Measurements from ENCODE around the gene SUMF1. TPM values are rescaled to one million over a fixed set of nuclear protein-coding genes. Genes with fewer than 3 reads are reported as not detected.

Gene SUMF1
- total RNA-seq, 1 donor from 2014 or later: 8.6 TPM

DNA sequence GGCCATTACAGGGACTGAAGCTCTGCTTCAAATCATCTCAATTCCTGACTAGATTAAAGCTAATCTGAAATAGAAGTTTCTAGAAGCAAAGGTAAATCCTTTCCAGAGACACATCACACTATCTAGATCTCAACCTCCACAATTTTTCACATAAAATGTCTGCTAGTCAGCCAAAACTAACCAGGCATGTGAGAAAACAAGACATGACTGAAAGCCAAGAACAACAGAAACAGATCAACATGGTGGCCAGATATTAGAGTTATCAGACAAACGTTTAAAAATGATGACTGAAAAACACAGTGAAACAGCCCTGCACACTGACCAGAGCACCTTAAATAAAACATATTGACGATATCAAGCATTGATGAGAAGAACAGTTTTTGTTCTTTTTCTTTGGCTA is 59.1 kb downstream of the SUMF1 start:
- intact Hi-C loops (cut with micrococcal nuclease): no loop called here
- DNase-seq: no peak
- no peak overlapping the region for H3K4me3 ChIP-seq
- TF ChIP-seq CTCF (IDR thresholded peaks at IDR 0.05; ENCODE audit: borderline replicate concordance): no peak
- H3K27ac ChIP-seq (replicated peaks): no peak overlapping the region
- H3K9me3 ChIP-seq (replicated peaks): no peaks in the 10 kb centered on the region
- no peaks in the 10 kb centered on the region for H3K27me3 ChIP-seq (ENCODE audit: low read depth)
- H3K36me3 ChIP-seq: peaks cover 53% of the 10 kb centered on the region
- H3K4me1 ChIP-seq: no peaks in the 10 kb centered on the region

DNA sequence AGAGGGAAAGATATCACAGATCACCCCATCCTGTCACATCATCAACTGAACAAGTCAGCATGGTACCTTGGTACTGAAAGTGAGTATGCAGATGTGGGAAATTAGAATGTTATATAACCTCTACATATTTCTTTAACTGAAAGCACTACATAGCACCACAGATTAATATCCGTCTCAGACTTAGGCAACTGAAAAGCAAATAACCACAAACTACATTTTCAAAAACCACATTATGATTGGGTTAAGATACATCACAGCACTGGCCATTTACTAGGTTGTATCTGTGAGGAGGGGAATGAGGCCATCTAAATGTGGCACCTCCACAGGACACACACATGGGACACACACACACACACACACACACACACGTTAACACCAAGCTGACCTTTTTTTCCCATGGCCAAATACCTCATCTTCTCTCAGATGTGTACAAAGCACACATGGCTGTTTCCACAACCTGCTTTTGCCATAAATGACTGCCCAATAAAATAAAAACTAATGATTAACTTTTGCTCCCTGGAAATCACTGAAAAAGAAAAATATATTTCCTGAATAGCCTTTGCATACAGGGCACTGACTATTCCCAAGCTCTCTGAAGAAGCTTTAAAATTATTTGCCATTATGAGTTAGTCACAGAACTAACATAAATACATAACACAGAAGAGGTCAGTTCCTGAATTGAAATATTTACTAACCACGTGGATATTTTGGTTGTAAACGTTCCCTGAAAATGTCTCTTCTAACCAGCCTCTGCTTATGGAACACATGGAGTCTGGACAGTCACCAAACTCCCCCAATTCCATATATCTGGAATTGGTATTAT is 60.1 kb downstream of the SUMF1 start:
- Histone ChIP-seq H3K9me3 (replicated peaks) (no peaks in the 10 kb centered on the region), H3K4me3 (no peak overlapping the region), H3K27ac (replicated peaks) (no peak overlapping the region), H3K4me1 (no peaks in the 10 kb centered on the region), H3K36me3 (peaks cover 46% of the 10 kb centered on the region), H3K27me3 (ENCODE audit: low read depth) (no peaks in the 10 kb centered on the region)
- DNase-seq: no peak
- no peak for TF ChIP-seq CTCF (IDR thresholded peaks at IDR 0.05; ENCODE audit: borderline replicate concordance)
- intact Hi-C loops (cut with micrococcal nuclease): no loop called here

DNA sequence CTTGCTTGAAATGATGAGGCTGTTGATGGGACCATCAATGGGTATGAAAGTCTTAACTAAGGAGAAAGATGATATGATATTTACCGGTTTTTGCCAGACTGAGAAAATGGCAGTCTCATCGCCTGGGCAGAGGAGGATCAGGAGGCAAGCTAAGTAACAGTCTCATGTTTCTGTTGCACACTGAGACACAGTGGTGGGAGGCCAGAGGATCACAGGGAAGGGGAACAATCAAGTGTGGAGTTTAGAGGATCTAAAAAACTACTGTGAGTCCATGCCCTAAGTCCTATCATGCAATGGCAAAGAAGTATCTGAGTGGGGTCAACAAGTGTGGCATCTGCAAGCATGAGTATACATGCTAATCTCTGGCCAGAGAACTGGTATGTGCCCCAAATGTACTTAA is 62.2 kb downstream of the SUMF1 start:
- no peaks in the 10 kb centered on the region for H3K9me3 ChIP-seq (replicated peaks)
- intact Hi-C loops (cut with micrococcal nuclease): no loop called here
- H3K4me1 ChIP-seq: no peaks in the 10 kb centered on the region
- no peak for DNase-seq
- no peak overlapping the region for H3K4me3 ChIP-seq
- H3K27me3 ChIP-seq (ENCODE audit: low read depth): no peaks in the 10 kb centered on the region
- no peak overlapping the region for H3K27ac ChIP-seq (replicated peaks)
- H3K36me3 ChIP-seq: peaks cover 31% of the 10 kb centered on the region
- TF ChIP-seq CTCF (IDR thresholded peaks at IDR 0.05; ENCODE audit: borderline replicate concordance): no peak

DNA sequence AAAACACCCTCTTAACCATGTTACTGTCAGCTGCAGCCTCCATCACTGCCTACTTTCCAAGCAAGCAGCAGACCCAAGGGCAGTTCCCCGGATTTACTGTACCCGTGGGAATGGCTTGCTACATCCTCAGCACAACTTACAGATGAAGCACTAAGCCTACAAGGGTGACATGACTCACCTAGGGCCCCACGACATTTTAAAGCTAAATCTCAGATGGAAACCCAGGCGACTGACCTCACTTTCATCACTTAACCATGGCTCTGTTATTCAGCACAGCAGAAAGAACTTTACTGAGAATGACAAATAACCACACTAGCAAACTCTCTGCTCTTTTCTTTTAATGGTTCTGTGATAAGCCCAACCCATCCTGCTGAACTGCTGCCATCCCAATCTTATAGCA is 65.6 kb downstream of the SUMF1 start:
- intact Hi-C loops (cut with micrococcal nuclease): no loop called here
- no peaks in the 10 kb centered on the region for H3K27me3 ChIP-seq (ENCODE audit: low read depth)
- TF ChIP-seq CTCF (IDR thresholded peaks at IDR 0.05; ENCODE audit: borderline replicate concordance): no peak
- no peaks in the 10 kb centered on the region for H3K9me3 ChIP-seq (replicated peaks)
- no peak overlapping the region for H3K4me3 ChIP-seq
- no peak overlapping the region for H3K27ac ChIP-seq (replicated peaks)
- no peak for DNase-seq
- H3K36me3 ChIP-seq: peaks cover 24% of the 10 kb centered on the region
- H3K4me1 ChIP-seq: no peaks in the 10 kb centered on the region

DNA sequence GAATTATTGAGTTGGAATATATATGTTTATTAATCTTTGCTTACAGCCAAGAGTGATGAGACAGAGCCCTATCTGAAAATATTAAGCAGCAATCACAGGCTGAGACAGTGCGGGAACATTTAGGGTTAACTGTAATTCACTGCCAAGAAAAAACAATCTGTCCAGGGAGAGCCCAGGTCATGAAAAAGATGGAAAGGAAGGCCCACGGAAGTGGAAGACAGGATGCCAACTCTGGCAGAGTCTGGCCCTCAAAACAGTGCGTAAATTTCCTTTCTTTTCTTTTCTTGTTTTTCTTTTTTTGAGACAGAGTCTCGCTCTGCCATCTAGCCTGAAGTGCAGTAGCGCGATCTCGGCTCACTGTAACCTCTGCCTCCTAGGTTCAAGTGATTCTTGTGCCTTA is 67.6 kb downstream of the SUMF1 start:
- H3K27me3 ChIP-seq (ENCODE audit: low read depth): no peaks in the 10 kb centered on the region

More for the DNA sequence above, 67.6 kb downstream of the SUMF1 start:
- H3K27ac ChIP-seq (replicated peaks): no peak overlapping the region
- no peak overlapping the region for H3K4me3 ChIP-seq
- no peak for DNase-seq
- no peak for TF ChIP-seq CTCF (IDR thresholded peaks at IDR 0.05; ENCODE audit: borderline replicate concordance)
- H3K9me3 ChIP-seq (replicated peaks): no peaks in the 10 kb centered on the region
- peaks cover 18% of the 10 kb centered on the region for H3K36me3 ChIP-seq
- intact Hi-C loops (cut with micrococcal nuclease): no loop called here
- no peaks in the 10 kb centered on the region for H3K4me1 ChIP-seq

Data from left ventricle myocardium inferior (tissue), 1 donor.